ENCODE measurements around the gene RBM20.

DNA sequence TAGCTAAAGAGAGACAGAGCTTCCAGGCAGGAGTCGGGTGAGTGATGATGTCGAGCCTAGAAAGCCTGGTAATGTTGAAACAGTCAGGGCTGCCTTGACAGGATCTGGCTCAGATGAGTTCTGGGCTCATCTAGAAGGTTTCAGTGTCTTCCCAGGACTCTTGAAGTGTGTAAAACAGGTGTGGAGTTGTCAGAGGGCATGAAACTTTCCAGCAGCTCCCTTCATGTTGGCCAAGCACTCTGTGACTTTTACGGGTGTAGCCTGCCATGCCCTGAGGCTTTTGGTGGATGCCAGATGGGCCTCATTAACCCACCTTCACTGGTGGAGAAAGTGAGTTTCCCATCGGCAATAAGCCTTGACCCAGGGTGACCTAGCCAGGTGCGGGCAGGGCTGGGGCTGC is 161.2 kb downstream of the RBM20 start:
- TF ChIP-seq EZH2 (optimal IDR thresholded peaks at IDR 0.05; ENCODE audit: low read depth, low read length) (no peak), CTCF (IDR thresholded peaks at IDR 0.05; ENCODE audit: low read length) (no peak), EZH2phosphoT487 (IDR thresholded peaks at IDR 0.05; ENCODE audit: low read length) (no peak)

Data from MM.1S (cell line).